Measurements from ENCODE around the gene CALCR. TPM values are rescaled to one million over a fixed set of nuclear protein-coding genes. Genes with fewer than 3 reads are reported as not detected.

The CALCR gene
- total RNA-seq, 1 experiment from 2014 or later: not detected

DNA sequence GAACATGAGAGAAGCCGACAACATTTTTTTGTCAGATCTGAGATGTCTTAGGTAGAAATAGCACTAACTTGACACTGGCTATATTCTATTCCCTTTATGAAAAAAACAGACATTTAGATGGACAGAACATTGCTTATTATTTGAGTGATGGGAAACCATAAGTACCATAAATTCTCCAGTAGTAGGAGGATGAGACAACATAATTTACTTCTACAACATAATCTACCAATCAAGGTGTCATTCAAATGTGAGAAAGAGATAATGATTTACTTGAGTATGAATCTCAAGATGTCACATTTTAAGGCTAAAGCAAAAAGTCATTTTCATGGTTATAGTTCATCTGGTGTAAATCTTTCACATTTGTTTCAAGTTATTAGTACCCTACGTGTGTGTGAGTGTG is 110.8 kb downstream of the CALCR start:
- ChIA-PET POLR2A (no interaction called here), CTCF (no interaction called here)
- Histone ChIP-seq H3K4me1 (no peaks in the 10 kb centered on the region), H3K4me3 (ENCODE audit: low read depth, low read length) (no peak overlapping the region), H3K36me3 (ENCODE audit: control insufficient read depth, insufficient read depth, low read length) (no peaks in the 10 kb centered on the region), H3K27me3 (replicated peaks; ENCODE audit: control insufficient read depth, insufficient read depth, low read length) (no peaks in the 10 kb centered on the region), H3K9me3 (no peaks in the 10 kb centered on the region)
- H3K4me3 Mint-ChIP-seq (ENCODE audit: unreplicated experiment): no peak overlapping the region
- DNase-seq: no peak
- TF ChIP-seq, protein P1, sequence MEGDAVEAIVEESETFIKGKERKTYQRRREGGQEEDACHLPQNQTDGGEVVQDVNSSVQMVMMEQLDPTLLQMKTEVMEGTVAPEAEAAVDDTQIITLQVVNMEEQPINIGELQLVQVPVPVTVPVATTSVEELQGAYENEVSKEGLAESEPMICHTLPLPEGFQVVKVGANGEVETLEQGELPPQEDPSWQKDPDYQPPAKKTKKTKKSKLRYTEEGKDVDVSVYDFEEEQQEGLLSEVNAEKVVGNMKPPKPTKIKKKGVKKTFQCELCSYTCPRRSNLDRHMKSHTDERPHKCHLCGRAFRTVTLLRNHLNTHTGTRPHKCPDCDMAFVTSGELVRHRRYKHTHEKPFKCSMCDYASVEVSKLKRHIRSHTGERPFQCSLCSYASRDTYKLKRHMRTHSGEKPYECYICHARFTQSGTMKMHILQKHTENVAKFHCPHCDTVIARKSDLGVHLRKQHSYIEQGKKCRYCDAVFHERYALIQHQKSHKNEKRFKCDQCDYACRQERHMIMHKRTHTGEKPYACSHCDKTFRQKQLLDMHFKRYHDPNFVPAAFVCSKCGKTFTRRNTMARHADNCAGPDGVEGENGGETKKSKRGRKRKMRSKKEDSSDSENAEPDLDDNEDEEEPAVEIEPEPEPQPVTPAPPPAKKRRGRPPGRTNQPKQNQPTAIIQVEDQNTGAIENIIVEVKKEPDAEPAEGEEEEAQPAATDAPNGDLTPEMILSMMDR (IDR thresholded peaks at IDR 0.05; ENCODE audit: insufficient read depth in 1 of 2, low read depth in 1 of 2, low read length in 1 of 2, severe bottlenecking in 1 of 2, unreplicated experiment in 1 of 2): no peak
- no peaks in the 10 kb centered on the region for H3K4me1 Mint-ChIP-seq (ENCODE audit: low read depth, unreplicated experiment)
- no TSS peak for BruUV-seq (replicated peaks)
- H3K27ac Mint-ChIP-seq (ENCODE audit: unreplicated experiment): no peak overlapping the region
- peaks cover 8% of the 10 kb centered on the region for H3K27me3 Mint-ChIP-seq (ENCODE audit: insufficient read depth, unreplicated experiment)
- no peaks in the 10 kb centered on the region for H3K9me3 Mint-ChIP-seq (ENCODE audit: unreplicated experiment)
- no peaks in the 10 kb centered on the region for H3K36me3 Mint-ChIP-seq (ENCODE audit: insufficient read depth, unreplicated experiment)
- intact Hi-C loops (cut with micrococcal nuclease; ENCODE audit: unreplicated experiment): no loop called here

DNA sequence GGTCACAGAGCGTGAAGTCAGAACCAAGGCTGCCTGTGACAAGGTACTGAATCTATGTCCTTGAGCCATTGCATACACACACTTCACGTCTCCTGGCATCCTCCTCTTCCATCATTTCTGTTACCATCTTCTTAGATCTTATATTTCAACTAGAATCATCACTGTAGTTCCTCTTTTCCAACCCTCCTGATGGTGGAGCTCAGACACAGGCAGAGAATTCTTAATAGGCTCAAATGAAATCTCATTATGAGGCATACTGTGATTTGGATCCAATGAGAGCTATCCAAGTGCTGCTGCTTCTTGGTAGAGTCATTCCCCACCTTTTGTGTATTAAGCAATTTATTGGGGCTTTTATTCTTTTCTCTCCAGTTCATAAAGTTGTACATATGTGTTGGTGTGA is 113.2 kb downstream of the CALCR start:
- Mint-ChIP-seq H3K27ac (ENCODE audit: unreplicated experiment) (no peak overlapping the region), H3K4me1 (ENCODE audit: low read depth, unreplicated experiment) (no peaks in the 10 kb centered on the region), H3K9me3 (ENCODE audit: unreplicated experiment) (no peaks in the 10 kb centered on the region), H3K27me3 (ENCODE audit: insufficient read depth, unreplicated experiment) (peaks cover 8% of the 10 kb centered on the region), H3K36me3 (ENCODE audit: insufficient read depth, unreplicated experiment) (no peaks in the 10 kb centered on the region), H3K4me3 (ENCODE audit: unreplicated experiment) (no peak overlapping the region)
- no peaks in the 10 kb centered on the region for H3K4me1 ChIP-seq
- H3K27me3 ChIP-seq (replicated peaks; ENCODE audit: control insufficient read depth, insufficient read depth, low read length): no peaks in the 10 kb centered on the region
- BruUV-seq (replicated peaks): no TSS peak
- no peaks in the 10 kb centered on the region for H3K9me3 ChIP-seq
- ChIA-PET CTCF (no interaction called here), POLR2A (no interaction called here)
- intact Hi-C loops (cut with micrococcal nuclease; ENCODE audit: unreplicated experiment): loop anchor here (2.0 kb wide), 1 partner anchor 89 kb away; no protein-coding TSS in a partner anchor
- DNase-seq: no peak
- H3K36me3 ChIP-seq (ENCODE audit: control insufficient read depth, insufficient read depth, low read length): no peaks in the 10 kb centered on the region
- TF ChIP-seq, protein P1 (IDR thresholded peaks at IDR 0.05; ENCODE audit: insufficient read depth in 1 of 2, low read depth in 1 of 2, low read length in 1 of 2, severe bottlenecking in 1 of 2, unreplicated experiment in 1 of 2): peak in 1 of 2 experiments; percentile 24
- no peak overlapping the region for H3K4me3 ChIP-seq (ENCODE audit: low read depth, low read length)

DNA sequence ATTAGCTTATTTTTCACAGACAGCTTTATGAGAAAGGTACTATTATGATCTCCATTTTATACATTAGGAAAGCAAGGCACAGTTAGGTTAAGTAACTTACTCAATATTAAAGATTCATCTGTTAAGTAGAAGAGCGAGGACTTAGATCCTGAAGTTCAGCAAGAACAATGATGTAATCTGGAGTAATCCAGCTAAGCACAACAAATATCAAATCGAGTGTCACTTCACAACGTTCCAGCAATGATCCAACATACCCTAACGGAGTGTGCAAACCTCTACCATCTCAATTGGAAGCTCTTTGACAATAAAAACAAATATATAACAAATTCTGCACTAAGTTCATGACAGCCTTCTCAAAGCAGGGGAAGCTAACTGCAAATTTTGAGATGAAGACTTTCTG is 121.3 kb downstream of the CALCR start:
- intact Hi-C loops (cut with micrococcal nuclease; ENCODE audit: unreplicated experiment): no loop called here
- POLR2A ChIA-PET: no interaction called here
- H3K27me3 Mint-ChIP-seq (ENCODE audit: insufficient read depth, unreplicated experiment): peaks cover 25% of the 10 kb centered on the region

More for the DNA sequence above, 121.3 kb downstream of the CALCR start:
- BruUV-seq (replicated peaks): no TSS peak
- TF ChIP-seq, protein P1 (IDR thresholded peaks at IDR 0.05; ENCODE audit: insufficient read depth in 1 of 2, low read depth in 1 of 2, low read length in 1 of 2, severe bottlenecking in 1 of 2, unreplicated experiment in 1 of 2): no peak
- Mint-ChIP-seq H3K4me3 (ENCODE audit: unreplicated experiment) (no peak overlapping the region), H3K27ac (ENCODE audit: unreplicated experiment) (no peak overlapping the region), H3K9me3 (ENCODE audit: unreplicated experiment) (no peaks in the 10 kb centered on the region), H3K36me3 (ENCODE audit: insufficient read depth, unreplicated experiment) (no peaks in the 10 kb centered on the region), H3K4me1 (ENCODE audit: low read depth, unreplicated experiment) (no peaks in the 10 kb centered on the region)
- Histone ChIP-seq H3K36me3 (ENCODE audit: control insufficient read depth, insufficient read depth, low read length) (no peaks in the 10 kb centered on the region), H3K27me3 (replicated peaks; ENCODE audit: control insufficient read depth, insufficient read depth, low read length) (no peaks in the 10 kb centered on the region), H3K4me1 (no peaks in the 10 kb centered on the region), H3K4me3 (ENCODE audit: low read depth, low read length) (no peak overlapping the region), H3K9me3 (no peaks in the 10 kb centered on the region)
- CTCF ChIA-PET: no interaction called here
- DNase-seq: no peak

All from Caco-2 (cell line).